IPS DF 19.7 (cell line): ENCODE data around the gene CLBA1.
"Not testable (repeated sequence)": the region's sequence is repeated elsewhere in the genome, so short reads cannot be mapped to it uniquely, and the experiment has no call there.

Experiments used
- DNase-seq: peaks from one replicate; pipeline ENCODE4 v3.0.0-alpha.2; 2013; ENCODE audit warnings: low read depth, low spot score

CLBA1 gene

GRCh38 chr14:104947881-104948735 lies 37.5 kb upstream of the CLBA1 start:
- DNase-seq: not testable (repeated sequence)

GRCh38 chr14:104948736-104949031 lies 36.9 kb upstream of the CLBA1 start:
- no peak for DNase-seq

GRCh38 chr14:104949406-104949955 lies 36.1 kb upstream of the CLBA1 start:
- not testable (repeated sequence) for DNase-seq

- no peak for DNase-seq
Observed at GRCh38 chr14:104950021-104950420, 35.6 kb upstream of the CLBA1 start.

- not testable (repeated sequence) for DNase-seq
Observed at GRCh38 chr14:104950701-104951100, 34.9 kb upstream of the CLBA1 start.

- DNase-seq: not testable (repeated sequence)
Observed at GRCh38 chr14:104951863-104952657, 33.5 kb upstream of the CLBA1 start.

- no peak for DNase-seq
Observed at GRCh38 chr14:104953097-104953496, 32.5 kb upstream of the CLBA1 start.

- no peak for DNase-seq
Observed at GRCh38 chr14:104953896-104954656, 31.5 kb upstream of the CLBA1 start.

- DNase-seq: no peak
Observed at GRCh38 chr14:104954746-104955395, 30.7 kb upstream of the CLBA1 start.

- no peak for DNase-seq
Observed at GRCh38 chr14:104955396-104955770, 30.2 kb upstream of the CLBA1 start.

- DNase-seq: no peak
Observed at GRCh38 chr14:104956290-104956890, 29.2 kb upstream of the CLBA1 start.

GRCh38 chr14:104957146-104958113 lies 28.2 kb upstream of the CLBA1 start:
- no peak for DNase-seq

- DNase-seq: no peak
Observed at GRCh38 chr14:104964546-104964945, 21.0 kb upstream of the CLBA1 start.

GRCh38 chr14:104965561-104966231 lies 19.9 kb upstream of the CLBA1 start:
- DNase-seq: no peak

- DNase-seq: no peak
Observed at GRCh38 chr14:104966261-104966865, 19.2 kb upstream of the CLBA1 start.

GRCh38 chr14:104966981-104967385 lies 18.6 kb upstream of the CLBA1 start:
- DNase-seq: no peak

- no peak for DNase-seq
Observed at GRCh38 chr14:104967386-104968152, 18.0 kb upstream of the CLBA1 start.

GRCh38 chr14:104968153-104968527 lies 17.4 kb upstream of the CLBA1 start:
- no peak for DNase-seq
